HFF-Myc (cell line): ENCODE measurements around the gene ECM1.

ENCODE experiments used
- DNase-seq: peaks from one replicate; pipeline ENCODE4 v3.0.0-alpha.2; 2011; ENCODE audit warnings: low read depth; ENCODE audit errors: extremely low read depth
- H3K4me3 ChIP-seq: replicated peaks from 2 replicates; pipeline ENCODE4 v1.5.1; 2011; ENCODE audit warnings: low read depth, mild to moderate bottlenecking, control low read depth, low read length
- CTCF ChIP-seq: IDR thresholded peaks from 2 replicates; pipeline ENCODE4 v1.5.1; 2012; ENCODE audit warnings: mild to moderate bottlenecking, low read depth, low read length, control low read depth; ENCODE audit errors: missing control alignments

The ECM1 gene

DNA sequence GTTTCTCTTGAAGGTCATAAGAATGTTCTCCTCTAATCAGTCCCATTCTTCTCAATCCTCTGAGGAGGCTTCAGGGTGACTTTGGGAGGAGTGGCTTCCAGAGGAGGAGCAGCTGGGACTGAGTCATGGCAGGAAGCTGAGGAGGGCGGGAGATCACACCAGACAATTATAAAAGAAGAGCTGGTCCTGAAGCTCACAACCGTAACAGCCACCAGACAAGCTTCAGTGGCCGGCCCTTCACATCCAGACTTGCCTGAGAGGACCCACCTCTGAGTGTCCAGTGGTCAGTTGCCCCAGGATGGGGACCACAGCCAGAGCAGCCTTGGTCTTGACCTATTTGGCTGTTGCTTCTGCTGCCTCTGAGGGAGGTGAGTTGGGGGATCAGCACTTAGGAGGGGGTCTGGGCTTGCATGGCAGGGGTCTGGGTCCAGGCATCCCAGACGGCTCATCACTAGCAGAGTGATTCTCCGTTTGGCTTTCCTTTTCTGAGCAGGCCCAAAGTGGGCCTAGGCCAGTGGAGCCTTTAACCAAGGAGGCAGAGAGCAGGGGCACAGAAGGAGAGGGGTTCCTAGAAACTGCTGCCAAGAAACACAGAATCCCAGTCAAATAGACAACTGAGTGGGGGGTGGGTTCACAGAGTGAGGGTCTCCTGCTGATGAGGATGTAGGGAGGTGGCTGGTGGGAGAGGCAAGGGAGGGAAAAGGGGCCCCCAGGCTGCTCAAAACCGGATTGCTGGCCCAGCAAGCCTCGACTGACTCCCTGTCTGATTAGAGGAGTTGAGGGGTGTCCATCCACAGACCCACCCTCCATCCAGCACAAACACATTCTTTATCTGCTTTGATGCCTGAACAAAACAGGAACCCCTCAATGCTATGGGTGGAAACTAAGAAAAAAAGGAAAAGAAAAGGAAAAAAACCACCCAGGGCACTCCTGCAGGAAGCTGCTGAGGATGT is at the start of gene ECM1:
TSS of gene ECM1 (plus strand) at position 198 of the 953 bp plus-strand sequence. CDS start at position 299, 101 bp downstream.
- no peak for TF ChIP-seq CTCF
- DNase-seq, result peak; percentile 67
- peak within 1 kb of the TSS; percentile 32 for H3K4me3 ChIP-seq

GRCh38 chr1:150464422-150464826 is 43.5 kb upstream of the ECM1 start:
- no peak for DNase-seq
- TF ChIP-seq CTCF, result peak; percentile 77

GRCh38 chr1:150466964-150467363 is 40.9 kb upstream of the ECM1 start:
- H3K4me3 ChIP-seq, result no peak overlapping the region
- DNase-seq, result no peak
- no peak for TF ChIP-seq CTCF

More at GRCh38 chr1:150464422-150464826, 43.5 kb upstream of the ECM1 start:
- H3K4me3 ChIP-seq, result no peak overlapping the region

GRCh38 chr1:150469291-150469690 is 38.6 kb upstream of the ECM1 start:
- no peak for DNase-seq
- H3K4me3 ChIP-seq, result no peak overlapping the region
- no peak for TF ChIP-seq CTCF

GRCh38 chr1:150472601-150473200 is 35.2 kb upstream of the ECM1 start:
- TF ChIP-seq CTCF, result no peak
- no peak for DNase-seq
- no peak overlapping the region for H3K4me3 ChIP-seq

GRCh38 chr1:150473659-150474058 is 34.2 kb upstream of the ECM1 start:
- no peak for DNase-seq
- TF ChIP-seq CTCF, result no peak
- no peak overlapping the region for H3K4me3 ChIP-seq
